ENCODE results near the gene SND1. TPM values are rescaled to one million over a fixed set of nuclear protein-coding genes. Genes with fewer than 3 reads are reported as not detected.

The SND1 gene
- total and polyA plus RNA-seq, 4 donors = 59.4 to 214 (median 84.1) TPM

- 90% methylated on average over 12 of the region's 12 CpGs for WGBS
- DNase-seq (ENCODE audit: low spot score) = no peak
- Histone ChIP-seq H3K4me1 (ENCODE audit: control insufficient read depth in 4 of 4, insufficient read depth in 4 of 4, low read length in 3 of 4) (peaks cover 0 to 15% (median 8%) of the 10 kb centered on the region in 4 donors), H3K36me3 (ENCODE audit: control insufficient read depth in 4 of 4, insufficient read depth in 3 of 4, low read depth in 1 of 4, low read length in 3 of 4) (peaks cover 3 to 25% (median 6%) of the 10 kb centered on the region in 4 donors), H3K9me3 (ENCODE audit: control insufficient read depth in 4 of 4, low read length in 3 of 4) (no peaks in the 10 kb centered on the region), H3K27ac (ENCODE audit: low read depth in 1 of 2, low read length in 2 of 2) (no peak overlapping the region), H3K9ac (ENCODE audit: low read depth in 1 of 2, low read length in 2 of 2) (no peak overlapping the region), H3K27me3 (ENCODE audit: control insufficient read depth in 4 of 4, insufficient read depth in 4 of 4, low read length in 3 of 4) (no peaks in the 10 kb centered on the region), H3K4me3 (ENCODE audit: low read depth in 1 of 3, low read length in 3 of 3) (no peak overlapping the region)
- TF ChIP-seq TAF1 (conservative IDR thresholded peaks at IDR 0.05) (no peak), HNF4A (conservative IDR thresholded peaks at IDR 0.05) (no peak), REST (IDR thresholded peaks at IDR 0.05) (no peak), RXRA (IDR thresholded peaks at IDR 0.05) (no peak), ZBTB33 (IDR thresholded peaks at IDR 0.05) (no peak), GABPA (IDR thresholded peaks at IDR 0.05 in 1 of 2, conservative IDR thresholded peaks at IDR 0.05 in 1 of 2) (no peak), YY1 (IDR thresholded peaks at IDR 0.05) (no peak), ATF3 (IDR thresholded peaks at IDR 0.05) (no peak), MAX (IDR thresholded peaks at IDR 0.05) (no peak), SP1 (IDR thresholded peaks at IDR 0.05) (no peak), RAD21 (IDR thresholded peaks at IDR 0.05) (no peak), HNF4G (IDR thresholded peaks at IDR 0.05) (no peak), FOXA1 (IDR thresholded peaks at IDR 0.05) (no peak), EGR1 (IDR thresholded peaks at IDR 0.05; ENCODE audit: low read depth in 2 of 2) (no peak)
Observed at GRCh38 chr7:128075242-128076095, 423.5 kb downstream of the SND1 start.

GRCh38 chr7:128076196-128076795, 424.3 kb downstream of the SND1 start:
- H3K36me3 ChIP-seq (ENCODE audit: control insufficient read depth in 4 of 4, insufficient read depth in 3 of 4, low read depth in 1 of 4, low read length in 3 of 4) = peaks cover 3 to 26% (median 8%) of the 10 kb centered on the region in 4 donors
- no peak overlapping the region for H3K9ac ChIP-seq (ENCODE audit: low read depth in 1 of 2, low read length in 2 of 2)
- no peak overlapping the region for H3K4me3 ChIP-seq (ENCODE audit: low read depth in 1 of 3, low read length in 3 of 3)
- DNase-seq (ENCODE audit: low spot score) = no peak
- peaks cover 0 to 15% (median 8%) of the 10 kb centered on the region in 4 donors for H3K4me1 ChIP-seq (ENCODE audit: control insufficient read depth in 4 of 4, insufficient read depth in 4 of 4, low read length in 3 of 4)
- WGBS = 93% methylated on average over 8 of the region's 8 CpGs
- no peak overlapping the region for H3K27ac ChIP-seq (ENCODE audit: low read depth in 1 of 2, low read length in 2 of 2)
- H3K27me3 ChIP-seq (ENCODE audit: control insufficient read depth in 4 of 4, insufficient read depth in 4 of 4, low read length in 3 of 4) = no peaks in the 10 kb centered on the region
- H3K9me3 ChIP-seq (ENCODE audit: control insufficient read depth in 4 of 4, low read length in 3 of 4) = no peaks in the 10 kb centered on the region
- TF ChIP-seq MAX (IDR thresholded peaks at IDR 0.05) (no peak), ATF3 (IDR thresholded peaks at IDR 0.05) (no peak), CTCF (IDR thresholded peaks at IDR 0.05; ENCODE audit: low read depth, low read length, missing input control) (no peak), GABPA (IDR thresholded peaks at IDR 0.05 in 1 of 2, conservative IDR thresholded peaks at IDR 0.05 in 1 of 2) (no peak), EGR1 (IDR thresholded peaks at IDR 0.05; ENCODE audit: low read depth in 2 of 2) (no peak), REST (IDR thresholded peaks at IDR 0.05) (no peak), FOXA2 (IDR thresholded peaks at IDR 0.05) (no peak), RAD21 (IDR thresholded peaks at IDR 0.05) (no peak), JUND (IDR thresholded peaks at IDR 0.05) (no peak), YY1 (IDR thresholded peaks at IDR 0.05) (no peak), FOXA1 (IDR thresholded peaks at IDR 0.05) (no peak), HNF4A (conservative IDR thresholded peaks at IDR 0.05) (no peak)

Data from liver (tissue), 9 donors.